ENCODE data around the gene SLC16A12.
"Not testable (repeated sequence)": the region's sequence is repeated elsewhere in the genome, so short reads cannot be mapped to it uniquely, and the experiment has no call there.

SLC16A12 gene

GRCh38 chr10:89468191-89468965, 67.0 kb downstream of the SLC16A12 start:
- no peak for DNase-seq

GRCh38 chr10:89466599-89467035, 68.8 kb downstream of the SLC16A12 start:
- no peak for DNase-seq

GRCh38 chr10:89465196-89465595, 70.2 kb downstream of the SLC16A12 start:
- DNase-seq: no peak

- DNase-seq: no peak
Measured at GRCh38 chr10:89463846-89464537, 71.4 kb downstream of the SLC16A12 start.

GRCh38 chr10:89458784-89459183, 76.6 kb downstream of the SLC16A12 start:
- DNase-seq: no peak

- no peak for DNase-seq
Measured at GRCh38 chr10:89458291-89458690, 77.1 kb downstream of the SLC16A12 start.

- no peak for DNase-seq
Measured at GRCh38 chr10:89454561-89455347, 80.6 kb downstream of the SLC16A12 start.

- no peak for DNase-seq
Measured at GRCh38 chr10:89452193-89452592, 83.2 kb downstream of the SLC16A12 start.

GRCh38 chr10:89450901-89451300, 84.5 kb downstream of the SLC16A12 start:
- DNase-seq: no peak

GRCh38 chr10:89444819-89445218, 90.6 kb downstream of the SLC16A12 start:
- not testable (repeated sequence) for DNase-seq

GRCh38 chr10:89442289-89442688, 93.1 kb downstream of the SLC16A12 start:
- DNase-seq: no peak

- no peak for DNase-seq
Measured at GRCh38 chr10:89440226-89441009, 95.0 kb downstream of the SLC16A12 start.

- no peak for DNase-seq
Measured at GRCh38 chr10:89438525-89438924, 96.9 kb downstream of the SLC16A12 start.

GRCh38 chr10:89431977-89432376, 103.4 kb downstream of the SLC16A12 start:
- DNase-seq: no peak

GRCh38 chr10:89428877-89429276, 106.5 kb downstream of the SLC16A12 start:
- no peak for DNase-seq

GRCh38 chr10:89427629-89428028, 107.8 kb downstream of the SLC16A12 start:
- no peak for DNase-seq

- peak in 2 of 14 donors; percentile 4 to 10 for DNase-seq
Measured at GRCh38 chr10:89426230-89426868, 109.0 kb downstream of the SLC16A12 start.

GRCh38 chr10:89425000-89425399, 110.4 kb downstream of the SLC16A12 start:
- DNase-seq: no peak

GRCh38 chr10:89421018-89421476, 114.3 kb downstream of the SLC16A12 start:
- no peak for DNase-seq

GRCh38 chr10:89419548-89419947, 115.8 kb downstream of the SLC16A12 start:
- DNase-seq: no peak

- no peak for DNase-seq
Measured at GRCh38 chr10:89416465-89416864, 118.9 kb downstream of the SLC16A12 start.

Measured in C1 segment of cervical spinal cord (tissue), 14 donors.